ENCODE results near the gene WDR73. TPM values are rescaled to one million over a fixed set of nuclear protein-coding genes. Genes with fewer than 3 reads are reported as not detected.

Gene WDR73
- total and polyA plus RNA-seq, 4 donors = 7.5 to 16.0 (median 10.1) TPM

GRCh38 chr15:84605554-84605882, 48.6 kb downstream of the WDR73 start:
- peak overlapping the region; percentile 48 to 71 for H3K27ac ChIP-seq (ENCODE audit: low read depth in 1 of 2, low read length in 2 of 2)
- peaks cover 16 to 56% (median 30%) of the 10 kb centered on the region in 4 donors for H3K4me1 ChIP-seq (ENCODE audit: control insufficient read depth in 4 of 4, insufficient read depth in 4 of 4, low read length in 3 of 4)
- WGBS = 75% methylated on average over 2 of the region's 2 CpGs
- no peak overlapping the region for H3K9ac ChIP-seq (ENCODE audit: low read depth in 1 of 2, low read length in 2 of 2)
- H3K4me3 ChIP-seq (ENCODE audit: low read depth in 1 of 3, low read length in 3 of 3) = no peak overlapping the region
- DNase-seq (ENCODE audit: low spot score) = no peak
- TF ChIP-seq, protein P1, sequence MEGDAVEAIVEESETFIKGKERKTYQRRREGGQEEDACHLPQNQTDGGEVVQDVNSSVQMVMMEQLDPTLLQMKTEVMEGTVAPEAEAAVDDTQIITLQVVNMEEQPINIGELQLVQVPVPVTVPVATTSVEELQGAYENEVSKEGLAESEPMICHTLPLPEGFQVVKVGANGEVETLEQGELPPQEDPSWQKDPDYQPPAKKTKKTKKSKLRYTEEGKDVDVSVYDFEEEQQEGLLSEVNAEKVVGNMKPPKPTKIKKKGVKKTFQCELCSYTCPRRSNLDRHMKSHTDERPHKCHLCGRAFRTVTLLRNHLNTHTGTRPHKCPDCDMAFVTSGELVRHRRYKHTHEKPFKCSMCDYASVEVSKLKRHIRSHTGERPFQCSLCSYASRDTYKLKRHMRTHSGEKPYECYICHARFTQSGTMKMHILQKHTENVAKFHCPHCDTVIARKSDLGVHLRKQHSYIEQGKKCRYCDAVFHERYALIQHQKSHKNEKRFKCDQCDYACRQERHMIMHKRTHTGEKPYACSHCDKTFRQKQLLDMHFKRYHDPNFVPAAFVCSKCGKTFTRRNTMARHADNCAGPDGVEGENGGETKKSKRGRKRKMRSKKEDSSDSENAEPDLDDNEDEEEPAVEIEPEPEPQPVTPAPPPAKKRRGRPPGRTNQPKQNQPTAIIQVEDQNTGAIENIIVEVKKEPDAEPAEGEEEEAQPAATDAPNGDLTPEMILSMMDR (IDR thresholded peaks at IDR 0.05; ENCODE audit: low read depth, low read length, missing input control) = no peak
- TF ChIP-seq JUND (IDR thresholded peaks at IDR 0.05) (no peak), HNF4G (IDR thresholded peaks at IDR 0.05) (no peak), MAX (IDR thresholded peaks at IDR 0.05) (no peak), FOXA2 (IDR thresholded peaks at IDR 0.05) (no peak)
- TF ChIP-seq, protein P2, sequence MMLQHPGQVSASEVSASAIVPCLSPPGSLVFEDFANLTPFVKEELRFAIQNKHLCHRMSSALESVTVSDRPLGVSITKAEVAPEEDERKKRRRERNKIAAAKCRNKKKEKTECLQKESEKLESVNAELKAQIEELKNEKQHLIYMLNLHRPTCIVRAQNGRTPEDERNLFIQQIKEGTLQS (IDR thresholded peaks at IDR 0.05) = no peak
- H3K36me3 ChIP-seq (ENCODE audit: control insufficient read depth in 4 of 4, insufficient read depth in 3 of 4, low read depth in 1 of 4, low read length in 3 of 4) = peaks cover under 1 to 6% (median 4%) of the 10 kb centered on the region in 4 donors
- H3K27me3 ChIP-seq (ENCODE audit: control insufficient read depth in 4 of 4, insufficient read depth in 4 of 4, low read length in 3 of 4) = no peaks in the 10 kb centered on the region
- no peaks in the 10 kb centered on the region for H3K9me3 ChIP-seq (ENCODE audit: control insufficient read depth in 4 of 4, low read length in 3 of 4)

GRCh38 chr15:84604826-84605553, 49.1 kb downstream of the WDR73 start:
- 87% methylated on average over 19 of the region's 19 CpGs for WGBS
- no peak overlapping the region for H3K4me3 ChIP-seq (ENCODE audit: low read depth in 1 of 3, low read length in 3 of 3)
- no peaks in the 10 kb centered on the region for H3K9me3 ChIP-seq (ENCODE audit: control insufficient read depth in 4 of 4, low read length in 3 of 4)
- peaks cover 16 to 54% (median 30%) of the 10 kb centered on the region in 4 donors for H3K4me1 ChIP-seq (ENCODE audit: control insufficient read depth in 4 of 4, insufficient read depth in 4 of 4, low read length in 3 of 4)
- peaks cover 0 to 6% (median 4%) of the 10 kb centered on the region in 4 donors for H3K36me3 ChIP-seq (ENCODE audit: control insufficient read depth in 4 of 4, insufficient read depth in 3 of 4, low read depth in 1 of 4, low read length in 3 of 4)
- no peaks in the 10 kb centered on the region for H3K27me3 ChIP-seq (ENCODE audit: control insufficient read depth in 4 of 4, insufficient read depth in 4 of 4, low read length in 3 of 4)
- H3K27ac ChIP-seq (ENCODE audit: low read depth in 1 of 2, low read length in 2 of 2) = peak overlapping the region; percentile 48 to 71
- no peak overlapping the region for H3K9ac ChIP-seq (ENCODE audit: low read depth in 1 of 2, low read length in 2 of 2)
- TF ChIP-seq, protein P1 (IDR thresholded peaks at IDR 0.05; ENCODE audit: low read depth, low read length, missing input control) = no peak
- TF ChIP-seq SP1 (IDR thresholded peaks at IDR 0.05) = no peak
- no peak for TF ChIP-seq HNF4G (IDR thresholded peaks at IDR 0.05)
- TF ChIP-seq FOXA2 (IDR thresholded peaks at IDR 0.05) = no peak
- TF ChIP-seq FOXA1 (IDR thresholded peaks at IDR 0.05) = no peak
- no peak for TF ChIP-seq RAD21 (IDR thresholded peaks at IDR 0.05)
- TF ChIP-seq YY1 (IDR thresholded peaks at IDR 0.05) = no peak
- TF ChIP-seq TAF1 (conservative IDR thresholded peaks at IDR 0.05) = no peak
- TF ChIP-seq NR2F2 (IDR thresholded peaks at IDR 0.05) = no peak
- TF ChIP-seq REST (IDR thresholded peaks at IDR 0.05) = no peak
- TF ChIP-seq, protein P2 (IDR thresholded peaks at IDR 0.05) = no peak
- no peak for DNase-seq (ENCODE audit: low spot score)

Measured in liver (tissue), 9 donors.